GM19025 (cell line): Measurements from ENCODE around the gene WBP2.
"Not testable (repeated sequence)": the region's sequence is repeated elsewhere in the genome, so short reads cannot be mapped to it uniquely, and the experiment has no call there.

Source experiments
- ATAC-seq: cut with Tn5 transposase; IDR thresholded peaks from one replicate; pipeline ENCODE4 v1.9.1; 2021; ENCODE audit warnings: mild to moderate bottlenecking, low read depth, moderate library complexity; ENCODE audit not compliant: unreplicated experiment

Gene WBP2

DNA sequence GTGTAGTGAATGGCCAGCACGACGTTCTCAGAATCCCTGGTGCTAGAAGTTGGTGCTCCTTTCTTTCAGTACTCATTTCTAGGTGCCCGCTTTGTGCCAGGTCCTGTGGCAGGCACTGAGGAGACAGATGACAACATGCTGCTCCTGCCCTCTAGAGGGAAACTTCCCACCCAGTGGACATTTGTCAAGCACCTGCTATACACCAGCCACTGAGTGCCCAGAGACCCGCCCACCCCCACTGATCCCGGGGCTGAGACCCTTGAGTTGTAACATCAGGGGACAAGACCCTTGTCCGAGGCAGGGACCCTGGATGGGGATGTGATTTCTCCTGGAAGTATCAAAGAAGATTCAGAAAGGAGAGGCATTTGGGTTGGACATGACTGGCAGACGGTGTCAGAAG, 36.0 kb downstream of the WBP2 start:
- no peak for ATAC-seq

- ATAC-seq: no peak
These were observed 36.7 kb downstream of the WBP2 start for GRCh38 chr17:75818326-75818885.

DNA sequence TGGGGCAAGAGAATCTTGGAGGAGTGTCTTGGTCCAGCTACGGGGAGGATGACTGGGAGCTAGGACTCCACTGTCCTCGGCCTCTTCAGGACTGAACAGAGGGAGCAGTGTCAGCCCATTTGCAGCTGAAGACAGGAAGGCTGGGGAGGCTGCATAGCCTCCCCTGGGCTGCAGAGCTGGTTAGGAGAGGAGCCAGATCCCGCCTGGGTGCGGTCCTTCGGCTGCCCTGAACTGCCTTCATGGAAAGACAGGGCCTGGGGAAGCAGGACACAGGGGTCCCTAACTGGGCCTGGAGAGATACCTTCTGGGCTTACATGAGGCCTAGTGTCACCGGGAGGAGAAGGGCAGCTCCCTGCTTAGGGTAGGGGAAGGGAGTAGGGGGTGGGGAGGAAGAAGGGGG, 37.6 kb downstream of the WBP2 start:
- ATAC-seq: no peak

- no peak for ATAC-seq
These were observed 38.4 kb downstream of the WBP2 start for GRCh38 chr17:75816693-75817092.

DNA sequence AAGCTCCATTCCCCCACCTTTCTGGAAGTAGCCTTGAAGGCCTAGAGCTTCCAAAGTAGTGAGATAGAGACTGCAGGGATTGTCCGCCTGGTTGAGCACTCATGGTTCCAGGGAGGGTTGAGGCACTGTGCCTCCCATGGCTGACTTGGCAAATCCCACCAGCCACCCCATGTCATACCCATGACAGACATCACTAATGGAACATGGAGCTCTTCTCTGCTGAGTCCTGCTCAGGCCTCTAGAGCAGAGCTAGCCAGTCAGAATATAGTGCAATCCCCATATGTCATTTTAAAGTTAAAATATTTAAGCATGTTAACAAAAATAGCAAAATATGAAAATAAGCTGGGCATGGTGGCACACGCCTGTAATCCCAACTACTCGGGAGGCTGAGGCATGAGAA, 39.7 kb downstream of the WBP2 start:
- ATAC-seq: no peak

DNA sequence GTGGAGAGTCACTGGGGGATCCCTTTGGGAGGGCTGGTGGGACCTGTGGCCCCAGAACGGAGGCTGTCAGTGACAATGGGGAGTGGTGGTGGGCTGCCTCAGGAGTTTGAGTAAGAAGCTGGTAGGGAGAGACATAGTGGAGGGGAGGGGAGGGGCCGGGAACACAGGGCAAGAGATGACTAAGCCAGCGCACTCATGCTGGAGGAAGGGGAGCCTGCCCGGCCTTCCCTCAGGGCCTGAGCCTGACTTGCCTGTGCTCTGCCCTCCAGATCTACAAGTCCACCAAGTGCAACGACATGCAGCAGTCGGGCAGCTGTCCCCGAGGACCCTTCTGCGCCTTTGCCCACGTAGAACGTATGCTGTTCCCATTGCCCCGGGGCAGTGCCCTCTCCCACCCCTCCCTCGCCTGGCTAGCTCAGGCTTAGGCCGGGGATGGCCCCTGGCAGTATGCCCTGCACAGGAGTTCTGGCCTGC, 40.2 kb downstream of the WBP2 start:
- no peak for ATAC-seq

- no peak for ATAC-seq
These were observed 41.1 kb downstream of the WBP2 start for GRCh38 chr17:75814021-75814395.

DNA sequence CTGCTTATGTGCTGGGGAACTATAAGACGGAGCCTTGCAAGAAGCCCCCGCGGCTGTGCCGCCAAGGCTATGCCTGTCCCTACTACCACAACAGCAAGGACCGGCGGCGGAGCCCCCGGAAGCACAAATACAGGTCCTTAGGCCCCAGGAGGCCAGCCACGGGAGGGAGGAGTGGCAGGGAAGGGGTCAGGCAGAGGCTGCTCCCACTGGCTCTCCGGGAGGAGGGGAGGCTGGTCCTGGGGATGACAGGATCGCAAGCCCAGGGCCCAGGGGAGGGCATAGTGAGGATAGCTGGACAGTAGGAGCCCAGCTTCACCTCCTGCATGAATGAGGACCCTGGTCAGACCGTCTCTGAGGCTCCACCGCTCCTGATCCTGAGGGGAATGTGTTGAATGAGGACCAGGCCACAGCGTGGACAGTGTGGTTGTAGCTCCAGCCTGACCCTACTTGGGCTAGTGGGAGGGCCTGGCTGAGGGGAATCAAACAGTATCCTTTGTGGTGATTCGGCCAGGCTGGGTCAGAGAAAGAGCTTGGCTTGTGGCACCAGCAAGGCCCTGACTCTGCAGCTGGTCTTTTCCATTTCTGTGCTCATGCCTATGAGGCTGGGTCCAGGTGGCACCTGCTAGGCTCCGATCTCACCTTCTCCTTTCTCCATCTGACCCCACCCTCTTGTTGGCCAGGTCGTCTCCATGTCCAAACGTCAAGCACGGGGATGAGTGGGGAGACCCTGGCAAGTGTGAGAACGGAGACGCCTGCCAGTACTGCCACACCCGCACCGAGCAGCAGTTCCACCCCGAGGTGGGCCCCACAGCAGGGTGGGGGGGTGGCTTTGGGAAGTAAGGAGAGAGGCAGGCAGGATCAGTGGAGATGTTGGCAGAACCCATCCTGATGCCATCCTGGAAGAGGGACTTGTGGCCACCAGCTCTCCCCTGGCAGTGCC, 41.8 kb downstream of the WBP2 start:
- ATAC-seq: no peak

DNA sequence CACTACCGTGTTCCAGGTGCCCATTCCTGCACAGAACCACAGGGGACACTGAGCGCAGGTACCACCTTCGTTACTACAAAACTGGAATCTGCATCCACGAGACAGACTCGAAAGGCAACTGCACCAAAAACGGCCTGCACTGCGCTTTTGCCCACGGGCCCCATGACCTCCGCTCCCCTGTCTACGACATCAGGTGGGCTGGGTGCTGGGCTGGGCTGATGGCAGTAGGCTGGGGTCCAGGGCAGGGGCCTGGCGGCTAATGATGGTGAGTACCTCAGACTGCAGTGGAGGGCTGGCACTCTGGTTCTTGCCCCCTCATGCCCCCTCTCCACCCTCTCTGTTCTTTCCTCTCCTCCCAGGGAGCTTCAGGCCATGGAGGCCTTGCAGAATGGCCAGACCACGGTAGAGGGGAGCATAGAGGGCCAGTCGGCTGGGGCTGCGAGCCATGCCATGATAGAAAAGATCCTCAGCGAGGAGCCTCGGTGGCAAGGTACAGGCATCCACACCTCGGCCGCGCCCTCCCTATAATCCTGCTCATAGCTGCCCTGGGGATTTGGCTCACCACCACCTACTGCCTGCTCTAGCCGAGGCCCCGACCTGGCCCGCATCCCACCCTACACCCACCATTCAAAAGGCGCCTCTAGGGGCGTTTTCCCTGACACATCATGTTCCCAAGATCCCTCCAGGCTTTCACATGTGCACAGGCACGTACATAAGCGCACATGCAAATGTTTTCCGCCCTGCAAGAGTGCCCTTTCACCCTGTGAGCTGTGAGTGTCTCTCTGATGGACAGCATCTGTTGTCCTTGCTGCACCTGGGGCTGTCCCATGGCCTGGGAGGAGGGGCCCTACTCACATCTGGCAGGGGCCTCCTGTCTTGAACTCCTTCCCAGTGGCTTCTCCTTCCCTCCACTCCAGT, 42.8 kb downstream of the WBP2 start:
- ATAC-seq: no peak

DNA sequence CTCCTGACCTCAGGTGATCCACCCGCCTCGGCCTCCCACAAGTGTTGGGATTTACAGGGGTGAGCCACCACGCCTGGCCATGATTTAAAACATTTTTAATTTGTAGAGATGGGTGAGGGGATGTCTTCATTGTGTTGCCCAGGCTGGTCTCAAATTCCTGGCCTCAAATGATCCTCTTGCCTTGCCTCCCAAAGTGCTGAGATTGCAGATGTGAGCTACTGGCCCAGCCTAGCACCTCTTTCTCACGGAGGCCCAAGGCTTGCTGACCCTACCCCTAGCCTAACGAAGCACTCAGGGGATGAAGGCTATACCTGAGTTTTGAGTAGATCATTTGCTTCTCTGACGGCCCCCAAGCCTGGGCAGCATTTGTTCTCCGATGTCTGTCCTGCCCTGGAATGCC, 44.0 kb downstream of the WBP2 start:
- ATAC-seq: no peak

GRCh38 chr17:75810756-75811155, 44.4 kb downstream of the WBP2 start:
- ATAC-seq: not testable (repeated sequence)

DNA sequence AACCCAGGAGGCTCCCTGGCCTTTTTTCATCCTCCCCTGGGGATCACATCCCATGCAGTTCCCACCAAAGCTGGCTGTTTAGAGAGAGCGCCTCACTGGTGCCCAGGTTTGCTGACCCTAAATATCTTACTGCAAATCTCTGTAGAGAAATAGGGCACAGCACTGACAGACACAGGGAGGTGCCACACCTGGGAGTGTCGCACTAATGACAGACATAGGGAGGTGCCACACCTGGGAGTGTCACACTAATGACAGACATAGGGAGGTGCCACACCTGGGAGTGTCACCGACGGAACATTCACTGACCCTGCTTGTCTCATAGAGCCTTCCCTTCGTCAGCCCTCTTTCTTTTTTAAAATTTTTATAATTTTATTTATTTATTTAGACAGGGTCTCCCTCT, 44.9 kb downstream of the WBP2 start:
- ATAC-seq: no peak

DNA sequence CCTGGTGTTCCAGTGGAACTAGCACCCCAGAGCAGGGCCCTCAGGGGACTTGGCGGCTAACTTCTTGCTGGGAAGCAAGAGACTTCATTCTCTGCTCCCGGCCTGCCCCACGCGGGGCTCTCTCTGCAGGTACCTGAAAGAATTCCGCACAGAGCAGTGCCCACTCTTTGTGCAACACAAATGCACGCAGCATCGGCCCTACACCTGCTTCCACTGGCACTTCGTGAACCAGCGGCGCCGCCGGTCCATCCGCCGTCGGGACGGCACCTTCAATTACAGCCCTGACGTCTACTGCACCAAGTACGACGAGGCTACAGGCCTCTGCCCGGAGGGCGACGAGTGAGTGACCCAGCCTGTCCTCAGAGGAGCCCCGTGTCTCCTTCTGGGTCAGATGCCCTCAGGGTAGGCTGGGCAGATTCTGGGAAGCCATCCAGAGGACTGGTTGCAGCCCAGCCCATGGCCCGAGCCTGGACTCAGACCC, 45.5 kb downstream of the WBP2 start:
- ATAC-seq: no peak

GRCh38 chr17:75808905-75809621, 46.1 kb downstream of the WBP2 start:
- no peak for ATAC-seq

GRCh38 chr17:75808549-75808904, 46.6 kb downstream of the WBP2 start:
- no peak for ATAC-seq

DNA sequence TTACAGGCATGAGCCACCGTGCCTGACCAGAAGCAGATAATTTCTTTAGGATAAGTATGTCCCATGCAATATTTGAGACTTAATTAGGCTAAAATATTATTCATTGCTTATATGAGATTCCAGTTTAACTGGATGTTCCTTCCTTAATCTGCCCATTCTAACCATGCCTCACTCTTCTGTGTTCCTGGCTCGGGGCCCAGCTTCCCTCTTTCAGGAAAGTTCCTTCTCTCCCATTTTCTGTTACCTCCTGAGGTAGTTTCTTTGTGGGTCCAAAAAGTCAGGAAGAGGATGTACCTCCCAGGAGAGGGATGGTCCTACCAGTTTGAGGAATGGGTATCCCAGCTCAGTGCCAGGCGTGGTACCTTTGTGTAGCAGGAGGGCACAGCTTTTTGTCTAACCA, 47.3 kb downstream of the WBP2 start:
- no peak for ATAC-seq

- ATAC-seq: no peak
These were observed 48.2 kb downstream of the WBP2 start for GRCh38 chr17:75806822-75807500.

DNA sequence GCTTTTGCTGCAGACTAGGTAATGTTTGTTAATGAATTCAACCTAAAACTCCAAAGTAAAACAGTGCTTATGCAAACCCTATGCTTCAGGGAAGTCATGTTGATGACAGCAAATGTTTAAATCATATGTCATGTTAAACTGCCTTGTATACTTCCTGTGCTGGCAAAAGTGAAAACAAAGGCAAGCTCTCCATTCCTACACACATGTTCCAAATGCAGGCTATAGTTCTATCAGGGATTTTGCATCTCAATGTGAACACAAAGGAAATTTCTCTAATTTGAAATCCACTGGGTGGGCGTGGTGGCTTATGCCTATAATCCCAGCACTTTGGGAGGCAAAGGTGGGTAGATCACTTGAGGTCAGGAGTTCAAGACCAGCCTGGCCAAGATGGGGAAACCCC, 51.3 kb downstream of the WBP2 start:
- ATAC-seq: no peak

- no peak for ATAC-seq
These were observed 55.7 kb downstream of the WBP2 start for GRCh38 chr17:75799402-75799801.
